RPMI8226 (cell line): ENCODE results near the gene CAMK1D.
"Not testable (repeated sequence)": the region's sequence is repeated elsewhere in the genome, so short reads cannot be mapped to it uniquely, and the experiment has no call there.

Experiments
- DNase-seq: peaks from one replicate; pipeline ENCODE4 v3.0.0-alpha.2; 2015

Gene CAMK1D

DNA sequence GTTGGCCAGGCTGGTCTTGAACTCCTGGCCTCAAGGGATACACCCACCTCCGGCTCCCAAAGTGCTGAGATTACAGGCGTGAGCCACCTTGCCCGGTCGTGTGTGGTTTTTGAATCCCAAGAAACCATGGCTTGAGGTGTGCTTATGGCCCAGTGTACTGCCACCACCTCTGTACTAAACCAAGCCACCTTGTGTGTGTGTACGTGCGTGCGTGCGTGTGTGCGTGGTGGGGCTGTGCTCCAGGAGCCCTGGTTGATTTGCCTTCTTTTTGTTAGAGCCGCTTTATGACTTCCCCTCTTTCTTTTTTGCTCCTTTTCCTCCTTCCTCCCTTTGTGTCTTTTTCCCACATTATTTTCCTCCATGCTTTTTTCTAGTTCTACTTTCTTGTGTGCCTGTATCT, 121.4 kb downstream of the CAMK1D start:
- no peak for DNase-seq

DNA sequence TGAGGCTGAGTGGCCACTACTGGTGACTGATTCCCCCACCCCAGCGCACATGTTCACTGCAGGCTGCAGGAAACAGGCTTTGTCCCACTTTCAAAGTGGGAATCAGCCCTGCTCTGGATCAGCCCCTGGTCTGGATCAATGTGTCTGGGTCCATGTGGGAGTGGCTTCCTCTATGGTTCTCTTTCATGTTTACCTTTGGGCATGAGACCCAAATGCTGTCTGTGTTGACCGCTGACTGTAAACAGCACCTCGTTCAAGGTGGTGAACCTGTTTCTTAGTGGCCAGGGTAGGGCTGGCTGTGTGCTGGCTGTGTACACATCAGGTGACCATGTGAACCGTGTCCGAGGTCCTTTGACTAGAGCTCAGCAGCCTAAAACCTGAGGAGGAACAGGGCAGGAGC, 121.8 kb downstream of the CAMK1D start:
- DNase-seq = no peak

DNA sequence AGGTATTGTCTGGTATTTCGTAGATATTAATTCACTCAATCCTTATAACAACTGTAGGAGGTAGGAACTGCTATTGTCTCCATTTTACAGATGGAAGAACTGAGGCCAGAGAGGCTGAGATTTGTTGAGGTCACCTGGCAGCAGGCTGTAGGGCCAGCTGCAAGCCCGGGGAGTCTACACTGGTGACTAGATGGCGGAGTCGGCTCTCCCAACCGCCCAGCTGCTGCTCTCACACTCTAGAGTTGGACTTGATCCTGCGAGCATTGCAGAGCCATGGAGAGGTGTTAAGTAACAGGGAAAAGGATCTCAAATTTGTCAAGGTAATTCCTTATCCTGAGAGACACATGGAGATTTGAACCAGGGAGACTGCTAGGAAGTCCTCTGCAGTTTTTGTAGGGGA, 124.1 kb downstream of the CAMK1D start:
- no peak for DNase-seq

DNA sequence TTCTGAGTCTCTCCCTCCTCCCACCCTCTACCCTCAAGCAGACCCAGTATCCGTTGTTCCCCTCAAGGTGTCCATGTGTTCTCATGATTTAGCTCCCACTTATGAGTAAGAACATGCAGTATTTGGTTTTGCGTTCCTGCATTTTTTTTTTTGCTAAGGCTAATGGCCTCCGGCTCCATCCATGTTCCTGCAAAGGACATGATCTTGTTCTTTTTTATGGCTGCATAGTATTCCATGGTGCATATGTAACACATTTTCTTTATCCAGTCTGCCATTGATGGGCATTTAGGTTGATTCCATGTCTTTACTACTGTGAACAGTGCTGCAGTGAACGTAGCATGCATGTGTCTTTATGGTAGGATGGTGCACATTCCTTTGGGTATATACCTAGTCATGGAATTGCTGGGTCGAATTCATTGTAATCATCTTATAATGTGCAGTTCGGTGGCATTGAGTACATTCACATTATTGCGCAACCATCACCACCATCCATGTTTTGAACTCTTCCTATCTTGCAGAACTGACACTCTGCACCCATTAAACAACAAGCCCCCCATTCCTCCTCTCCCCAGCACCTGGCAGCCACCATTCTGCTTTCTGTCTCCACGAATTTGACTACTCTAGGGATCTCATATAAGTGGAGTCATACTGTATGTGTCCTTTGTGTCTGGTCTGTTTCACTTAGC, 125.5 kb downstream of the CAMK1D start:
- DNase-seq = no peak

DNA sequence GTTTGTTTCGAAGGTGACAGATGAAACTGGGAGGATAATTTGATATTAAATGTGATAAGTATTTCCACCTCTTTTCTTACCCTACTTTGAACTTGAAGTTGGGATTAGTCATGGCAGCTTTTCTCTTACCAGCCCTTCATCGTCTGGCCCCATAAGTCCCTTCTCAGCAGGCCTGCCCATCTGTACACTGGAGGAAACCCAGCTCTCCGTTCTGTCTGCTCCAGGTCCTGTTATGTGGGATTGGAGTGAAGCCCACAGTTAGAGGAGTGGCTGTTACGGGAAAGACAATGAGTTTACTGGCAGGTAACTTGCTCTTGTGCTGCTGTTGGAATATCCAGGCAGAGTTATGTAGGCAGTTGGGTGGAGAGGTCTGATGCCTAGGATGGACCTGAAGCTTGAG, 127.3 kb downstream of the CAMK1D start:
- no peak for DNase-seq

GRCh38 chr10:12479437-12479844, 130.1 kb downstream of the CAMK1D start:
- DNase-seq = no peak

DNA sequence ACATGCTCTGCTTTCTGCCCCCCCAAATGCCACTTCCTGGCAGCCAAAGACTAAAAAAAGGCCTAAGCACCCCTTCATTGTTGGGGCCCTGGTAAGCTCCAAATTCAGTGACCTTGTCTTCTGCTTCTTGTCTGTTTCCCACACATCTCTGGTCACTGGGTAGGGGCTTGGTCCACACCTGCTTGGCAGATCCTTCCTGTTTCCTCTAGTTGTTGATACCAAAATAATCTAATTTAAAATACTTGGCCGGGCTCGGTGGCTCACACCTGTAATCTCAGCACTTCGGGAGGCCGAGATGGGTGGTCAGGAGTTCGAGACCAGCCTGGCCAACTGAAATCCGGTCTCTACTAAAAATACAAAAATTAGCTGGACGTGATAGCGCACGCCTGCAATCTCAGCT, 130.6 kb downstream of the CAMK1D start:
- DNase-seq = no peak

GRCh38 chr10:12480440-12480839, 131.1 kb downstream of the CAMK1D start:
- no peak for DNase-seq

GRCh38 chr10:12481924-12482323, 132.6 kb downstream of the CAMK1D start:
- no peak for DNase-seq

- DNase-seq = no peak
Measured at GRCh38 chr10:12482587-12482986, 133.2 kb downstream of the CAMK1D start.

GRCh38 chr10:12484002-12484918, 134.9 kb downstream of the CAMK1D start:
- DNase-seq = peak; percentile 77

GRCh38 chr10:12484941-12485805, 135.8 kb downstream of the CAMK1D start:
- peak; percentile 86 for DNase-seq

GRCh38 chr10:12487366-12487765, 138.0 kb downstream of the CAMK1D start:
- DNase-seq = no peak

DNA sequence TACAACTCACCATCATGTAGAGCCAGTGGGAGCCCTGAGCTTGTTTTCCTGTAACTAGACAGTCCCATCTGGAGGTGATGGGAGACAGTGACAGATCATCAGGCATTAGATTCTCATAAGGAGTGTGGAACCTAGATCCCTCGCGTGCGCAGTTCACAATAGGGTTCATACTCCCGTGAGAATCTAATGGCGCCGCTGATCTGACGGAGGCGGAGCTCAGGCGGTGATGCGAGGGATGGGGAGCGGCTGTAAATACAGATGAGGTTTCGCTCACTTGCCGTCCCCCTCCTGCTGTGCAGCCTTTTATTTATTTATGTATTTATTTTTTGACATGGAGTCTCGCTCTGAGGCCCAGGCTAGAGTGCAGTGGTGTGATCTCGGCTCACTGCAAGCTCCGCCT, 139.3 kb downstream of the CAMK1D start:
- no peak for DNase-seq

DNA sequence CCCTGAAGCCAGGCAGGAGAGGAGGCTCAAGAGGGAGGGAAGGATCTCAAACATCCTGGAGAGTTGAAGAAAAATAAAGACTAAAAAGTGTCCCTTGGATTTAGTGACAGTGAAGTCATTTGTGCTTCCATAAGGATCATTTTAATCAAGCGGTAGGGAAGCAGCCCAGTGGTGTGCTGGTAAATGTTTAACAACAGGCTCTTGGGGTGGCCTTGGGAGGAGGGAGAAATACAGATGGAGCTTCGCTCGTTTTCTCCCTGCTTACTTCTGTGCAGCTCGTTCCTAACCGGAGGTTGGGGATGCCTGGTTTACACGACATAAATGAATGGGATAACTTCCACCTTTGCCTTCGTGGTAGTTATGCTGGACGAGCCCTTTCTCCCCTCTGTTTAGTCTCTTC, 140.0 kb downstream of the CAMK1D start:
- DNase-seq = no peak

DNA sequence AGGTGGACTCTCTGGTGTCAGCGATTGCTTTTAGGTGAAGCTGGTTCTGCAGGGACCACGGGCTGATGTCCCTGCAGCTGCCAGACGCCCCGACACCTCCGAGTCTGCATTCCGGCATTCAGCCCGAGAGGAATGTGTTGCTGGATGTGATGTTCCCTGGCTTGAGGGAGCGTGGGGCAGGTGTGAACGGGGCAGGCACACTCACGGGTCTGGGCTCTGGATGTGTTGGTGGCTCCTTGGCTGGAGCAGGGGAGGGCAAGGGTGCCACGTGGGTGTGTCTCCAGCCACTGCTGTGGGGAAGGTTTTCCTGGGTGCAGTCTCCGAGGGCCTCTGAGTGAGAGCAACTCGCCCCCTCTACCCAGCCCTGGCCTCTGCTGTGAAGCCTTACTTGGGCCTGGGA, 140.5 kb downstream of the CAMK1D start:
- DNase-seq = no peak

DNA sequence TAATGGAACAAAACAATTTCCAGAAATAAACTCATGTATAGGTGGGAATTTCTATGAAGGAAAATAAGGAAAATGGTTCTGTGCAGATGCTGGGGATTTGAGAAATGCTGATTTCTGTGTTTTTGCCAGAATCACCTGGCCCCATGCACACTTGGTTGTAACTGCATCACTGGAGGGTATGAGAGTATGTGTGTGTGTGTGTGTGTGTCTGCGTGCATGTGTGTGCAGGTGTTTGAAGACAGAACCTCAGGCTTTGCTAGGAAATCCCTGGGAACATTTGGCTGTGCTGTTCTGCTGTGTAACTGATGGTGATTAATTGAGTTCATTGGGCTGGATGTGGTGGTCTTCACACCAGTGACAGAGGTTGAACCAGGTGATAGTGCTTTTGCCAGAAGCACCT, 141.6 kb downstream of the CAMK1D start:
- peak; percentile 15 for DNase-seq

GRCh38 chr10:12491491-12491890, 142.1 kb downstream of the CAMK1D start:
- no peak for DNase-seq

DNA sequence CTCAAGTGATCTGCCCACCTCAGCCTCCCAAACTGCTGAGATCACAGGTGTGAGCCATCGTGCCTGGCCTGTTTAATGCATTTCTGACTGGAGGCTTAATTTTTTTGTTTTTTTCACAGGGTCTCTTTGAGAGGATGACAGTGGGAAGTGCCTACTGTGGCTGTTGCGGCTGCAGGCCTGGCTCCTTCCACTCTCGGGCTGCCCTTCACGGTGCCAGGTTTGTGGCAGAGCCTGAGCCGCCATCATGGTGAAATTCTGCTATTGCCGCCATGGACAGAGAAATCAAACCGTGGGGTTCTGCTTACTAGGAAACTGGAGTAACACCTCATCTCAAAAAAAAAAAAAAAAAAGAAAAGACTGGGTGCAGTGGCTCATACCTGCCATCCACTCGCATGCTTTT, 142.7 kb downstream of the CAMK1D start:
- no peak for DNase-seq

DNA sequence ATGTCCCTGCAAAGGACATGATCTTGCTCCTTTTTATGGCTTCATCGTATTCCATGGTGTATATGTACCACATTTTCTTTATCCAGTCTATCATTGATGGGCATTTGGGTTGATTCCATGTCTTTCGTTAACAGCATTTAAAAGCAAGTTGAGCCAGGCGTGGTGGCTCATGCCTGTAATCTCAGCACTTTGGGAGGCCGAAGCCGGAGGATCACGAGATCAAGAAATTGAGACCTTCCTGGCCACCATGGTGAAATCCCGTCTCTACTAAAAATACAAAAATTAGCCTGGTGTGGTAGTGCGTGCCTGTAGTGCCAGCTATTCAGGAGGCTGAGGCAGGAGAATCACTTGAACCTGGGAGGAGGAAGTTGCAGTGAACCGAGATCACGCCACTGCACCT, 147.7 kb downstream of the CAMK1D start:
- DNase-seq = not testable (repeated sequence)

DNA sequence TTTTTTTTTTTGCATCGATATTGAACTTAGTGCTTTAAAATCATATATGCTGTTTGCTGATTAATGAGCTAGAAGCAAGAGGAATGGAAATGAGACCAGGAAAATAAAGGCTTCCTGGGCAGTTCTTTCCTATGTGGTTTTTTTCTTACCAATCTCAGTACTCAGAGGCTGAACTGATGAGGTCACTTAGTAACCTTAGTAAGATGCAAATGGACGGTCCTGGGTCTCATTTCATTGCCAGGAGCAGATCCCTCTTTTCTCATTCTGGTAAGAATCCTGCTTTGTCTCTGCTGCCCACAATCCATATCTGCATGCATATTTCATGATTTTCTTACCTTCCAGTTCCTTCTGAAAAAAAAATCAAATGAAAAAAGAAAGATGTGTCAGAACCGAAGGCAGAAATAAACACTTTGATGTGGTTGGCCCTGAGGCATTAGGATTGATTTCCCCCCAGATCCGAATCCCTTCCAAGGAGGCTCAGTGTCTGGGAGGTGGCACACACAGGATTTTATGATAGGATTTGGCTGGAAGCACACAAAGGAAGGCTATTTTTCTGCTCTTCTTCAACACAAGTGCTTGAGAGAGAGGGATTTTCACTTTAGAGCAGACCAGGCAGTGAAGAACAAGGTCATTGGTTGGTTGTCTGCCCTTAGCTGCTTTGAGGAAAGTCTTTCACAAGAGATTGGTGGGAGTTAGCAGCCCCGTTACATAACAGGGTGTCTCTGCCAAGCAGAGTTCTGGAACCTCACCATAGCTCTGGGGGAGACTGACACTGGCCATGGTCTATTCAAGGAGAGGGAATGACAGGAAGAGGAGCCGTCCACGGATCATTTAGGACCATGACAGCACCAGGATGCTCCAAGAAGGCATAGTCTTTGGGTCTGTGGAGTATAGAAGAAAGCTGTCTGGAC, 150.0 kb downstream of the CAMK1D start:
- DNase-seq = no peak
